PFSK-1 (cell line): ENCODE measurements around the gene C10orf71.

ENCODE experiments used
- FOXP2 ChIP-seq: optimal IDR thresholded peaks from 2 replicates; pipeline ENCODE3; 2011; ENCODE audit warnings: borderline replicate concordance, control low read depth, inconsistent platforms; ENCODE audit not compliant: insufficient read depth; ENCODE audit errors: extremely low read length, extremely low read depth
- POLR2AphosphoS5 ChIP-seq: IDR thresholded peaks from 2 replicates; pipeline ENCODE4 v1.6.1; 2012; ENCODE audit warnings: low read depth, mild to moderate bottlenecking, control low read depth, low read length, moderate library complexity
- SIN3A ChIP-seq: IDR thresholded peaks from 2 replicates; pipeline ENCODE4 v1.6.1; 2012; ENCODE audit warnings: mild to moderate bottlenecking, low read length, moderate library complexity, borderline replicate concordance; ENCODE audit not compliant: insufficient read depth
- TAF1 ChIP-seq: IDR thresholded peaks from 2 replicates; pipeline ENCODE4 v1.6.1; 2012; ENCODE audit warnings: low read length, control low read depth, borderline replicate concordance; ENCODE audit not compliant: insufficient read depth
- TF ChIP-seq, protein P1 (sequence below), 2 experiments: IDR thresholded peaks; 2 replicates each; pipeline versions ENCODE4 v1.6.1 to v1.8.0; 2011 to 2012; ENCODE audit warnings: low read depth in 2 of 2, low read length in 2 of 2, control low read depth in 1 of 2, inconsistent platforms in 1 of 2, mild to moderate bottlenecking in 1 of 2, moderate library complexity in 1 of 2; ENCODE audit not compliant: insufficient read depth in 1 of 2

The C10orf71 gene

DNA sequence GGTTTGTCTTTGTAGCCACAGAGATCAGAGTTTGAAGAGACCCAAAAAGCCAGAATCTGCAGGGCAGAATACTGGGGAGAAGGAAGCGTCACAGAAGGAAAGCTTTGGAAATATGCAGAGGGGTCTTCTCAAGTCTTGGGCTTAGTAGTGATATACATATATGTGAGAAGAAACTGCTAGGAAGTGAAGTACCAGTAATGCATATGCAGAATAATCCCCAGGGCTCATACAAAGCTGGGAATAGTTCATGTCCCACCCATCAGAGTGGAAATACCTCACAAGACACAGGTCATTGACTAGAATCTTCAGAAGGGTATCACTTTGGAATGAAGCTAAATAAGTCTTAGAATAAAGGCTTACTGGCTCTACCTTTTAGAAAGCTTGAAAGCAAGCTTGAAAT lies 39.6 kb downstream of the C10orf71 start:
- TF ChIP-seq SIN3A (no peak), FOXP2 (no peak), TAF1 (no peak), POLR2AphosphoS5 (no peak)
- TF ChIP-seq, protein P1, sequence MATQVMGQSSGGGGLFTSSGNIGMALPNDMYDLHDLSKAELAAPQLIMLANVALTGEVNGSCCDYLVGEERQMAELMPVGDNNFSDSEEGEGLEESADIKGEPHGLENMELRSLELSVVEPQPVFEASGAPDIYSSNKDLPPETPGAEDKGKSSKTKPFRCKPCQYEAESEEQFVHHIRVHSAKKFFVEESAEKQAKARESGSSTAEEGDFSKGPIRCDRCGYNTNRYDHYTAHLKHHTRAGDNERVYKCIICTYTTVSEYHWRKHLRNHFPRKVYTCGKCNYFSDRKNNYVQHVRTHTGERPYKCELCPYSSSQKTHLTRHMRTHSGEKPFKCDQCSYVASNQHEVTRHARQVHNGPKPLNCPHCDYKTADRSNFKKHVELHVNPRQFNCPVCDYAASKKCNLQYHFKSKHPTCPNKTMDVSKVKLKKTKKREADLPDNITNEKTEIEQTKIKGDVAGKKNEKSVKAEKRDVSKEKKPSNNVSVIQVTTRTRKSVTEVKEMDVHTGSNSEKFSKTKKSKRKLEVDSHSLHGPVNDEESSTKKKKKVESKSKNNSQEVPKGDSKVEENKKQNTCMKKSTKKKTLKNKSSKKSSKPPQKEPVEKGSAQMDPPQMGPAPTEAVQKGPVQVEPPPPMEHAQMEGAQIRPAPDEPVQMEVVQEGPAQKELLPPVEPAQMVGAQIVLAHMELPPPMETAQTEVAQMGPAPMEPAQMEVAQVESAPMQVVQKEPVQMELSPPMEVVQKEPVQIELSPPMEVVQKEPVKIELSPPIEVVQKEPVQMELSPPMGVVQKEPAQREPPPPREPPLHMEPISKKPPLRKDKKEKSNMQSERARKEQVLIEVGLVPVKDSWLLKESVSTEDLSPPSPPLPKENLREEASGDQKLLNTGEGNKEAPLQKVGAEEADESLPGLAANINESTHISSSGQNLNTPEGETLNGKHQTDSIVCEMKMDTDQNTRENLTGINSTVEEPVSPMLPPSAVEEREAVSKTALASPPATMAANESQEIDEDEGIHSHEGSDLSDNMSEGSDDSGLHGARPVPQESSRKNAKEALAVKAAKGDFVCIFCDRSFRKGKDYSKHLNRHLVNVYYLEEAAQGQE (IDR thresholded peaks at IDR 0.05; ENCODE audit: insufficient read depth in 1 of 2, low read depth in 2 of 2, low read length in 2 of 2): no peak

DNA sequence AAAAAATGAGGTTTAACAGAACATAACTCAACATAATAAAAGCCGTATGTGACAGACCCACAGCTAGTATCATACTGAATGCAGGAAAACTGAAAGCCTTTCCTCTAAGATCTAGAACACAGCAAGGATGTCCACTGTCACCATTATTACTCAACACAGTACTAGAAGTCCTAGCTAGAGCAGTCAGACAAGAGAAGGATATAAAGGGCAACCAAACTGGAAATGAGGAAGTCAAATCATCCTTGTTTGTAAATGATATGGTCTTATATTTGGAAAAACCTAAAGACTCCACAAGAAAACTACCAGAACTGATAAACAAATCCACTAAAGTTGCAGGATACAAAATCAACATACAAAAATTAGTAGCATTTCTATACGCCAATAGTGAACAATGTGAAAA lies 45.9 kb downstream of the C10orf71 start:
- TF ChIP-seq TAF1 (no peak), POLR2AphosphoS5 (no peak), FOXP2 (no peak), SIN3A (no peak)
- TF ChIP-seq, protein P1 (IDR thresholded peaks at IDR 0.05; ENCODE audit: insufficient read depth in 1 of 2, low read depth in 2 of 2, low read length in 2 of 2): no peak

DNA sequence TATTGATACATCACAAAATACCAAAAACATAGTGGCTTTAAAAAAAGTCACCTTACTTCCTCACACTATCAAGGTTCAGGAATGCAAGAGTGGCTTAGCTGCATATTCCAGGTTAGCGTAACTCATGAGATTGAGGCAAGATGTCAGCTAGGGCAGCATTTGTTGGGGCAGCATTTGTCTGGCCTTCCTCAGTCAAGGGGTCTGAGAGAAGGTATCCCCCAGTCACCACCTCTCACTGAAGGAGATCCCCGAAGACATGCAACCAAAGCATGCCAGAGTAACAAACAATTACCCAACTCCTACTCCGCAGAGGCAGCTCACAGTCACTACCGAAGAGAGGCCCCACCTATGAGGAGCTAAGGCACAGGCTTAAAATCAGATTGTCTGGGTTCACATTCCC lies 48.4 kb downstream of the C10orf71 start:
- TF ChIP-seq SIN3A: no peak
- TF ChIP-seq TAF1: no peak
- TF ChIP-seq, protein P1 (IDR thresholded peaks at IDR 0.05; ENCODE audit: insufficient read depth in 1 of 2, low read depth in 2 of 2, low read length in 2 of 2): no peak

DNA sequence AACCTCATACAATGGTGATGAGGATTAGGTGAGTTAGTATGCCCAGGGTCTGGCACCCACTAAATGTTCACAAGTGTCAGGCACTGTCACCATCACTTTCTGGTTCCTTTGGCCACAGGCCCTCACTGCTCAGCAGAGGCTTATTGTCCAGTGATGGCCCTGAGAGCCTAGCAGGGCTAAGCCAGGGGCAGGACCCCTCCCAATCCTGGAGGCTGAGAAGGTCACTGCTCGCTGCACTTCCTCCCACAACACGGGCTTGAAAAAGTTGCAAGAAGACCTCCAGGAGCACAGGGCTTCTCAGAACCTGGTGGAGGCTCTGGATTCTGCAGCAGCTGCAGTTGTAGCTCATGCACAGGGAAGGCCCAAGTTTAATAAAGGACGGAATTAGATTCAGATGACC lies 48.9 kb downstream of the C10orf71 start:
- TF ChIP-seq SIN3A: no peak
- no peak for TF ChIP-seq POLR2AphosphoS5
- TF ChIP-seq FOXP2: no peak
- TF ChIP-seq, protein P1 (IDR thresholded peaks at IDR 0.05; ENCODE audit: insufficient read depth in 1 of 2, low read depth in 2 of 2, low read length in 2 of 2): no peak
- no peak for TF ChIP-seq TAF1

DNA sequence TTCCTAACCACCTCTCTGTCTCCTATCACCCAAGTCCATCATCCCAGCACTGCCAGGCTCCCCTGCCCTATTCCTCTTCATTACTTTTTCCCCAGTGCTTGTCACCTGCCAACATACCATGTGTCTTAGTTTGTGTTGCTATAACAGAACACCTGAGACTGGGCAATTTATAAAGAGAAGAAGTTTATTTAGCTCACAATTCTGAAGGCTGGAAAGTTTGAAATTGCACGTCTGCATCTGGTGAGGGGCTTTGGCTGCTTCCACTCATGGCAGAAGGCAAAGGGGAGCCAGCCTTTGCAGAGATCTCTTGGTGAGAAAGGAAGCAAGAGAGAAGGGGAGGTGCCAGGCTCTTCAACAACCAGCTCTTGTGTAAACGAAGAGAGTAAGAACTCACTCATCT lies 49.6 kb downstream of the C10orf71 start:
- no peak for TF ChIP-seq TAF1
- no peak for TF ChIP-seq FOXP2
- no peak for TF ChIP-seq SIN3A
